D341Med (cell line): Measurements from ENCODE around the gene ZNF644.
"Not testable (repeated sequence)": the region's sequence is repeated elsewhere in the genome, so short reads cannot be mapped to it uniquely, and the experiment has no call there.

ENCODE experiments used
- DNase-seq: peaks from one replicate; pipeline ENCODE4 v3.0.0; 2012; ENCODE audit warnings: low spot score

The ZNF644 gene

DNA sequence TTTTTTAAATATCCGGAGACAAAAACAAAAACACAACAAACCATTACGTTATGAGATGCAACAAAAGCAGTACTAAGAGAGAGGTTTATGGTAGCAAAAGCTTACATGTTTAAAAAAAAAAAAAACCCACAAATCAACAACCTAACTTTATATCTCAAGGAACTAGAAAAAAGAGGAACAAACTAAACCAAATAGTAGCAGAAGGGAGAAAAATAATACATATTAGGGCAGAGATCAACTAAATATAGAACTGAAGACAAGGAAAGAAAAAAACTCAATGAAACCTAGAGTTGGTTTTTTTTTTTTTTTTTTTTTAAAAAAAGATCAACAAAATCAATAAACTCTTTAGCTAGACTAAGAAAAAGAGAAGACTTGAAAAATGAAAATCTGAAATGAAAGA is 34.9 kb downstream of the ZNF644 start:
- DNase-seq: no peak

GRCh38 chr1:90977522-90977921 is 44.3 kb downstream of the ZNF644 start:
- DNase-seq: no peak

- no peak for DNase-seq
Observed at GRCh38 chr1:90973897-90974798, 47.7 kb downstream of the ZNF644 start.

DNA sequence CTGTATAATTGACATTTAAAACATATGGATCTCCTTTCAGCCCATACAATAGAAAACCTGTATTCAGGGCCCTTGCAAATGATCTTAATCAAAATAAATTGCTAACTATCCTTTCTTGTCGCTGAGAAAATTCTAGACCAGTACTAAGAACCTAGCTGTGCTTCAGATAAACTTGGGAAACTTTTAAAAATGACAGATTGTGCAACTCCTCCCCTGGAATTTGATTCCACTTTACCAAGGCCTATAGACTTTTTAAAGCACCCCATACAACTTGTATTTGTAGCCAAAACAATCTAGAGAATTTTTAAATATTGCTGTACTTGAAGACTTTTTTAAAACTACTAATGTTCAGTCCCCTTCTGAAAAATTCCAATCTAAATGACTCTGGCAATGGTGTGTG is 51.6 kb downstream of the ZNF644 start:
- DNase-seq: no peak

DNA sequence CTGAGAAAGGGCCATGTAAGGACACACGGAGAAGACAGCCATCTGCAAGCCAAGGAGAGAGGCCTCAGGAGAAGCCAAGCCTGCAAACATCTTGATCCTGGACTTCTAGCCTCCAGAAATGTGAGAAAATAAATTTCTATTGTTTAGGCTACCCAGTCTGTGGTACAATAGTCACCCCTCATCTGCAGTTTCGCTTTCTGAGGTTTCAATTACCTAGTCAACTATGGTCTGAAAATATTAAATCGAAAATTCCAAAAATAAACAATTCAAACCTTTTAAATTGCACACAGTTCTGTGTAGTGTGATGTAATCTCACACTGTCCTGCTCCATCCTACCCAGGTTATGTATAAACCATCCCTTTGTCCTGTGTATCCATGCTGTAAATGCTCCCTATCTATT is 52.6 kb downstream of the ZNF644 start:
- DNase-seq: no peak

DNA sequence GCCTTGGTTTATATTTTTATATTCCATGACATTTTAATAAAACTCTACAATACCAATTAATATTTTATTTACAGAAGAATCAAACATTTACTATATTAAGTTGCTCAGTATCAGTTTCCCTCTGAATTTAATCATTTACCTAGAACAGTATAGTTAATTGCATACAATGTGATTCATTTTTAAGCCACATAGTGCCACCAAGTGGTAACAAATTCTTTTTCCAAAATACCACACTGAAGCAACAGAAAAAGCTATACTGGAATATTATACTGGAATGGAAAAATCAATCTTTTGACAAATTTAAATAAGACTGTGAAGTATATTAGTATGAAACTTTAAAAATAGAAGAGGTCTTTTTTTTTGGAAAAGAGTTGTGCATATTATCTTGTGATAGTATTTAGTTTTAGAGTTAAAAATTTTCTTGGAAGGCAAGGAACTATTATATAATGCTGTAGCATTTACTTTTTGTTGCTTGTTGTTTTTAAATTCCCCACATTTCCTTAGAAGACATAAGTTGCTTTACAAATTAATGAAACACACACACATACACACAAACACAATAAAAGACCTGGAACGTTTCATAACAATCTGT is 57.3 kb downstream of the ZNF644 start:
- DNase-seq: no peak

- no peak for DNase-seq
Observed at GRCh38 chr1:90963651-90964050, 58.2 kb downstream of the ZNF644 start.

GRCh38 chr1:90963236-90963635 is 58.6 kb downstream of the ZNF644 start:
- DNase-seq: no peak

DNA sequence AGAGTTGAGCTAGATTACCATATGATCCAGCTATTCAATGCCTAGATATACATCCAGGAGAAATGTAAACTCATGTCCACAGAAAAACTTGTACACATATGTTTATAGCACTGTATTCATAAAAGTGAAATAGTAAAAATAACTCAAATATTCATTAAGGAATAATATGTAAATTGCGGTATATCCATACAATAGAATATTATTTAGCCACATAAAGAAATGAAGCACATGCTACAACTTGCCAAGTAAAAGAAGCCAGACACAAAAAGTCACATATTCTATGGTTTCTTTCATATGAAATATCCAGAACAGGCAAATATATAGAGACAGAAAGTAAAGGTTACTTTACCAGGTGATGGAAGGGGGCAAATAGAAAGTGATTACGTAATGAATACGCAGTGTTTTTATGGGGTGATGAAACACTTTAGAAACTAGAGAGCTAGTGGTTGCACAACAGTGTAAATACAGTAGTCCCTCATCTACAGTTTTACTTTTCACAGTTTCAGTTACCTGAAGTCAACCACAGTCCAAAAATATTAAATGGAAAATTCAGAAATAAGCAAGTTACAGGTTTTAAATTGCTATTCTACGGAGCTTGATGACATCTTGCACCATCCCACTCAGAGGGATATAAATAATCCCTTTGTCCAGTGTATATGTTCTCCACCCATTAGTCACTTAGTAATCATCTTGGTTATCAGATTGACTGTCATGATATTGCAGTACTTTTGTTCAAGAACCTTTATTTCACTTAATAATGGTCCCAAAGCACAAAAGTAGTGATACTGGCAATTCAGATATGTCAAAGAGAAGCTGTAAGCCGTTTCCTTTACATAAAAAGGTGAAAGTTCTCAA is 62.3 kb downstream of the ZNF644 start:
- DNase-seq: no peak

GRCh38 chr1:90957497-90957896 is 64.3 kb downstream of the ZNF644 start:
- DNase-seq: no peak

GRCh38 chr1:90955769-90956168 is 66.1 kb downstream of the ZNF644 start:
- DNase-seq: no peak

DNA sequence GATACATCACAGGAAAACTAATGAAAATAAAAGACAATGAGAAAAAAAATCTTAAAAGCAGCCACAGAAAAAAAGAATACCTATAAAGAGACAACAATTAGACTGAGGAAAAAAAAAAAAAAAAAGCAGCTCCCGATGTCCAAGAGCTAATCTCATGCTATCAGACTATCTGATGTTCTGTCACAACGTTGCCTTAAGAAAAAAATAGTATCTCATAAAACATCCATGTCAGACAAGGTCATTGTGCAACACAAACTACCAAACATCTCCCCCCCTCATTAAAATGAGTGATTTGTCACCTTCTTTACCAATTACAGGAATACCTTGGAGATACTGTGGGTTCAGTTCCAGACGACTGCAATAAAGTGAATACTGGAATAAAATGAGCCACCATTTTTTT is 68.9 kb downstream of the ZNF644 start:
- DNase-seq: no peak

DNA sequence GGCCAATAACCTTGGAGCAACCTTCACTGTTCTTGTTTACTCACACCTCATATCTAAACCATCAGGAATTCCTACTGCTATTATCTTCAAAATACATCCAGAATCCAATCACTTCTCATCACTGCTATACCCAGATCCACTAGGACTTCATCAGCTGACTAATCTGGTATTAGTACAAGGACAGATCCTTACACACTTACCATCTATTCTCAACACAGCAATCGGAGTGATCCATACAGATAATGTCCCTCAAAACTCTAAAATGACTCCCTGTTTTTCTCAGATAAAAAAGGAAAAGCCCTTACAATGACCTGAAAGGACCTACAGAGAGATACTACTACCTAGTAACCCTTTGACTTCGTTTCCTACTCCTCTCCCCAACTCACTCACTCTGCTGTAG is 70.8 kb downstream of the ZNF644 start:
- no peak for DNase-seq

DNA sequence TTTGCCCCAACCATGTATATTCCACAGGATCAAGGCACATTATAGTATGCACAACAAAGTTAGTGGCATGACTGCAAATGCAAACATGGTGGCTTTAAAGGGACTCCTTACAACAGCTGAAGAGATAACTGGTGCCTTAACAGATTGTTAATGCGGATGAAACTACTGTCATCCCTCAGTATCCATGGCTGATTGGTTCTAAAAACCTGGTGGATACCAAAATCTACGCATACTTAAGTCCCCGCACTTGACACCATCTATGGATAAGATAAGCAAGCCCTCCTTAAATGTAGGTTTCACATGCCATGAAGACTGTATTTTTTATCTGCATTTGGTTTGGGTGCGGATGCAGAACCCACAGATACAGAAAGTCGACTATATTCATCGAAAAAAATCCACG is 73.5 kb downstream of the ZNF644 start:
- no peak for DNase-seq

GRCh38 chr1:90946630-90947029 is 75.2 kb downstream of the ZNF644 start:
- DNase-seq: no peak

- DNase-seq: no peak
Observed at GRCh38 chr1:90945287-90945686, 76.5 kb downstream of the ZNF644 start.

DNA sequence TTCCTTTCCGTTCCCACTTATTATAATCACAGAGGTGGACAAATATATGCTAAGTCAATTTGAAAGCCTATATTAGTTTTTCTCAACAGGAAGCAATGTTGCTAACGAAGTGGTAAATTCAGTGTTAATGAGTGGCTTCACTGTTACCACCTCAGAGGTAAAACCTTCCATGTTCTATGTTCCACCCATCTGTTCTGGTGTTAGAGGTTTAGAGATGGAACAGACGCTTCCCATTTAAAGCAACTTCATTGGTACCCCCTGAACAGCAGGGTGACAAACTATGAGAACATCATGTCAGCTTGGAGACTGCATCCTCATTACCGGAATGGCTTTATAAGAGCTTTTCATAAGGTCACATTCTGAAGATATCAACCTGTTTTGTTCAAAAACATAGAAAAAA is 77.9 kb downstream of the ZNF644 start:
- no peak for DNase-seq

DNA sequence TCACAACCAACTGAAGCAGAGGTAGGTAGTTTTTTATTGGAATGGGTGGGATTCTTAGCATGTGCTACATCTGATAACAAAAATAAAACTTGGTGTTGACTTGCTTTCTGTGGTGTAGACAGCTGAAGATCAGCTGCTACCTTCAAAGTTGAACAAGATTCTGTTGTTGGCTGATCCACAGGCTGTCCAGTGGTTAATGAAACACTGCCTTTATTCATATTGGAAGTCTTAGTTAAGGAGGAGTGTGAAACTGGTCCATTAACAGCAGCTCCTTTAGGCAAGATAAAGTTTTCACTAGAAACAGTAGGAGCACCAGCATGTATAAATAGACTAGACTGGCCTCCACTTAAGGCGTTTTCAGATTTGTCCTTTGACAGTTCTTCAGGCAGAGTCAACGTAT is 81.1 kb downstream of the ZNF644 start:
- DNase-seq: no peak

GRCh38 chr1:90936731-90937130 is 85.1 kb downstream of the ZNF644 start:
- no peak for DNase-seq

- DNase-seq: no peak
Observed at GRCh38 chr1:90936061-90936460, 85.8 kb downstream of the ZNF644 start.

DNA sequence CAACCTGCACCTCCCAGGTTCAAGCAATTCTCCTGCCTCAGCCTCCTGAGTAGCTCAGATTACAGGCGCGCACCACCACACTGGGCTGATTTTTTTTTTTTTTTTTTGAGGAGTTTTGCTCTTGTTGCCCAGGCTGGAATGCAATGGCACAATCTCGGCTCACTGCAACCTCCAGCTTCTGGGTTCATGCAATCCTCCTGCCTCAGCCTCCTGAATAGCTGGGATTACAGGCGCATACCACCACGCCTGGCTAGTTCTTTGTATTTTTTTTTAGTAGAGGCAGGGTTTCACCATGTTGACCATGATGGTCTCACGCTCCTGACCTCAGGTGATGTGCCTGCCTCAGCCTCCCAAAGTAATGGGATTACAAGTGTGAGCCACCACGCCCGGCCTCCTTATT is 93.6 kb downstream of the ZNF644 start:
- not testable (repeated sequence) for DNase-seq

GRCh38 chr1:90927674-90928073 is 94.2 kb downstream of the ZNF644 start:
- DNase-seq: not testable (repeated sequence)

DNA sequence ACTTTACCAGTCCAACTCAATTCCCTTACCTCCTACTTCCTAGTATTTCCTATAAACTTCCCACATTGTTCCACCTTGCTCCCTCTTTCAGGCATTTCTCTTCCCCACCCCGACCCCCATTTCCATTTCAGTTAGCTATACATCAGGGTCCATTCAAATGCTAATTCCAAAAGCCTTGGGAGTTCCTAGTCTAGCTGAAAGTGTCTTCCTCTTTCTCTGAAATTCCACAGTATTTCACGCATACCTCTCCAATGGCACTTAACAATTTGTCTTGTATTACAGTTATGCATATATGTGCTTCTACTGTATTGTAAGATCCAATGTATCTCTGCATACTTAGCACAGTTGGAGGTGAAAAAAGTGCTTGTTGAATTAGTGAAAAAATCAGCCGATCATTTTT is 94.9 kb downstream of the ZNF644 start:
- no peak for DNase-seq
